Measurements from ENCODE around the gene UMOD.

The UMOD gene

DNA sequence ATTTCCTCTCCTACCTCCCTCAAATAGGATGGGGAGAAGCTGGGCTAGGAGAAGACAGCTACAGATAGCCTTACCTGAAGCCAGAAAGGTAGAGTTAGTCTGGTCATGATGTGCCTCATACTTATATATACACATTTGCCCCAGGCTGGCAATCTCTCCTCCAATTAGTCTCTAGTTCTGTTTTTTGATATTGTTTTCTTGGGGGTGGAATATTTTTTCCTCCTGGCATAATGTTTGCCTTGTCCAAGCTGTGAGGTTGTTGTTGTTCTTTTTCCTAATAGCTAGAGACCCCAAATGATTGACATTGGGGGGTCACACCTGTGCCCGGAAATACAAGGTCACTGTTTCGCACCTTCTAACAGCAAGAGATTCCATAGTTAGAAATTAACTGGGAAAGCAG is at the start of gene UMOD:
Gene UMOD (minus strand): TSS at position 101 of the 400 bp plus-strand sequence. CDS start 1,978 bp downstream, outside the sequence.
- DNase-seq (ENCODE audit: low spot score), result no peak

DNA sequence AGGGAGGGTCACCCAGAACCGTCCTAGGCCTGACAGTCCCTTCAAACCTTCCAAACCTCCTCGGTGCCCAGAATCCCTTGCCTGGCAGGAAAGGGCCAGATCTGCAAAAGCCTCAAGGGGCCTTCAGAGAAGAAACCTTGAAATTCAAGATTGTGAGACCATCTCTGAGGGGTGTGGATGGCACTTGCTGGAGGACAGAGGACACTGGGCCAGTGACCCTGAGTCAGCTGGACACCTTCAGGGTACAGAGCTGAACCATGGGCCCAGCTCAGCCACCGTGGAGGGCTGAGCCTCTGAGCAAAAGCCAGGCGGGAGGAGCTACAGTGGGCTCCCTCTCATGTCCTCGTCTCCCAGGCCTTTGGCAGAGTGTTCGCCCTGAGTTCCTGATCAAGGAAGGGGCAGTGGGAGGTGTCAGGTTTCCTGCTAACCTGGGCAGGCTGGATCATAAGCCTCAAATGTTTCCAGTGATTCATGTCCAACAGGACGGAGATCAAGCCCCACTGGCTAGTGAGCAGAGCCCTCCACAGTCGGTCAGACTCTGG is 49.0 kb upstream of the UMOD start:
- DNase-seq (ENCODE audit: low spot score), result no peak

DNA sequence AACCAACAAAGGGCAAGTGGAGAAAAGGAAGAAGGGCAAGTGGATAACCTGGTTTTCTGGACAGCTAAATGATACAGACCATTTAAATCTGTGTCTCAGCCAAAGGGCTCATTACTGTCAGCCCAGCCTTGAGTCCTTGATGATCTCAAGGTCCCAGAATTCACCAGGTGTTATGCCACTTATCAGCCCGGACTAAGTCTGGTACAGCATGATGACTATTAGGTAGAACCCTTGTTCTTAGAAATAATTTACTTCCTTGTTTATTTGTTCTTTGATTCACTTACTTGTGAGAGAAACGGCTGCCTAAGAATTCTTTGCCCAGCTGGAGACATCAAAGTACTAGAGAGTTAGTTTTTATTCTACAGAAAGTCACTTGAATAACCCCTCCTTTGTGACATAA is 48.6 kb upstream of the UMOD start:
- DNase-seq (ENCODE audit: low spot score), result no peak

- no peak for DNase-seq (ENCODE audit: low spot score)
These were observed 46.7 kb upstream of the UMOD start for GRCh38 chr16:20399185-20399584.

GRCh38 chr16:20398603-20399002 is 46.1 kb upstream of the UMOD start:
- no peak for DNase-seq (ENCODE audit: low spot score)

DNA sequence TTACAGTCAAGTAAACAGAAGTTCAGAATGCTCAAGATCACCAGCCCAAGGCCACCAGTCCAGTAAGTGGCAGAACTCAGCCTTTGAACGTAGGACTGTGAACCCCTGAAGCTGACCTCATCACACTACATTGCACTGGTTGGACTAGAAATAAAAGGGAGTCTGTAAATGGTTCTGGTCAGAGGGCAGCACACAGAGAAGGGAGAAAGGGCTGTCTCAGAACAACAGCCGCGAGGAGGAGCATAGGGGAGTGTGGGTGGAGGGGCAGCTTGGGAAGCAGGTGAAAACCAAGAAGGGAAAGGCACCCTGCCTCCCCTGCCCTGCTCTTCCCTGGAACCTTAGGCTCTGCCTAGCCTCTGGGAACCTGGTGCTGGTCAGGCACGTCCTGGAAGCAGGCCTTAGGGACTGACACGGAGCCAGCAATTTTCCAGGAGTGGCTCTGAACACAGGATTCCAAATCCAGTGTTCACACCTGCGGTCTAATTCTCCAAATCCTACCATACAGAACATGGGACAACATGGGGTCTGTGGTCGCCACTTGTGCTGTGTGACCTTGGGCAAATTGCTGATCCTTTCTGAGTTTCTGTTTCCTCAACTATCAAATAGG is 45.1 kb upstream of the UMOD start:
- no peak for DNase-seq (ENCODE audit: low spot score)

DNA sequence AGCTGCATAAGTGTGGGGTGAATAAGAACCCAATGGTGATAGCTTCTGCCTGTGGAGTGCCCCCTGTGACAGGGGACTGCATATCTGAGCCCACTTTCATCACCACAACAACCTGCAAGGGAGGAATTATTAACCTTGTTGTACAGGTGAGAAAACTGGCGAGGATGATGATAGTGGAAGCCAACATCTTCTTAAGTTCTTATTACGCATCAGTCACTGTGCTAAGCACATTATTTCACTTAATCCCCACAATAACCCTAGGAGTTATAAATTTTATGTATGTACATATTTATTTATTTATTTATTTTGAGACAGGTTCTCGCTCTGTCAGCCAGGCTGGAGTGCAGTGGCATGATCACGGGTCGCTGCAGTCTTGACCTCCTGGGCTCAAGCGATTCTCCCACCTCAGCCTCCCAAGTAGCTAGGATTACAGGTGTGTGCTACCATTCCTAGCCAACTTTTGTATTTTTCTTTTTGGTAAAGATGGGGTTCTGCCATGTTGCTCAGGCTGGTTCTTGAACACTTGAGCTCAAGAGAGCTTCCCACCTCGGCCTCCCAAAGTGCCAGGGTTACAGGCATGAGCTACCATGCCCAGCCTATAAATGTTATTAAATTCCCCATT is 44.4 kb upstream of the UMOD start:
- DNase-seq (ENCODE audit: low spot score), result no peak

GRCh38 chr16:20395946-20396345 is 43.4 kb upstream of the UMOD start:
- DNase-seq (ENCODE audit: low spot score), result no peak

GRCh38 chr16:20393801-20394577 is 41.5 kb upstream of the UMOD start:
- DNase-seq (ENCODE audit: low spot score), result no peak

GRCh38 chr16:20391045-20391444 is 38.5 kb upstream of the UMOD start:
- DNase-seq (ENCODE audit: low spot score), result no peak

DNA sequence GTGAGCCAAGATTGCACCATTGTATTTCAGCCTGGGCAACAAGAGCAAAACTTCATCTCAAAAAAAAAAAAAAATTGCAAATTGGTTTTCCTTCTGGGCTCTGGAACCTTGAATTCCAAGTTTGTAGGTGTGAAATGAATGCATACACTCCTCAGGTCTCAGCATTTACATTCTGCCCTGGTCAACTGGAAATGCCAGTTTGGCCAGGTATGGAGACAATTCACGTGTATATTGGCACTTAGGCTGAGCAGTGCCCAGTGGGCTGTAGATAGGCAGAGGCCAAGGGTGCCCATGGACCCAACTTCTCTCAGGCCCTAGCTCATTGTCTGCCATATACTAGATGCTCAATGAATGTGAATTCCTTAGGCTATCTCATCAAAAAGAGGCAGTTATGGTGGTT is 36.3 kb upstream of the UMOD start:
- no peak for DNase-seq (ENCODE audit: low spot score)

DNA sequence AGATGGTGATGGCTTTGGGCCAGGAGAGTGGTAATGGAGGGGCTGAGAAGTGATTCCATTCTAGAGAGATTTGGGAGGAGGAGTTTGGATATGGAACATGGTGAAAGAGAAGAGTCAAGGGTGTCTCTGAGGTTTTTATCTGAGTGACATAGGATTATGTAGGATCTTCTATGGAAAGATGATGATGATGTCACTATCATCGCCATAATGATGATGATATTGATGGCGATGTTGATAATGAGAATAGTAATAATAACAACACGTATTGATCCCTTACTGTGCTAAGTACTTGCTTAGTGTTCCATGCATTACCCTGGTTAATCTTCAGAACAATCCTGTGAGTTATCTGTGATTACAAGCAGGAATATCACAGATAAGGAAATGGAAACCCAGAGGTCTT is 35.5 kb upstream of the UMOD start:
- DNase-seq (ENCODE audit: low spot score), result no peak

GRCh38 chr16:20385844-20386832 is 33.6 kb upstream of the UMOD start:
- DNase-seq (ENCODE audit: low spot score), result peak; percentile 57

DNA sequence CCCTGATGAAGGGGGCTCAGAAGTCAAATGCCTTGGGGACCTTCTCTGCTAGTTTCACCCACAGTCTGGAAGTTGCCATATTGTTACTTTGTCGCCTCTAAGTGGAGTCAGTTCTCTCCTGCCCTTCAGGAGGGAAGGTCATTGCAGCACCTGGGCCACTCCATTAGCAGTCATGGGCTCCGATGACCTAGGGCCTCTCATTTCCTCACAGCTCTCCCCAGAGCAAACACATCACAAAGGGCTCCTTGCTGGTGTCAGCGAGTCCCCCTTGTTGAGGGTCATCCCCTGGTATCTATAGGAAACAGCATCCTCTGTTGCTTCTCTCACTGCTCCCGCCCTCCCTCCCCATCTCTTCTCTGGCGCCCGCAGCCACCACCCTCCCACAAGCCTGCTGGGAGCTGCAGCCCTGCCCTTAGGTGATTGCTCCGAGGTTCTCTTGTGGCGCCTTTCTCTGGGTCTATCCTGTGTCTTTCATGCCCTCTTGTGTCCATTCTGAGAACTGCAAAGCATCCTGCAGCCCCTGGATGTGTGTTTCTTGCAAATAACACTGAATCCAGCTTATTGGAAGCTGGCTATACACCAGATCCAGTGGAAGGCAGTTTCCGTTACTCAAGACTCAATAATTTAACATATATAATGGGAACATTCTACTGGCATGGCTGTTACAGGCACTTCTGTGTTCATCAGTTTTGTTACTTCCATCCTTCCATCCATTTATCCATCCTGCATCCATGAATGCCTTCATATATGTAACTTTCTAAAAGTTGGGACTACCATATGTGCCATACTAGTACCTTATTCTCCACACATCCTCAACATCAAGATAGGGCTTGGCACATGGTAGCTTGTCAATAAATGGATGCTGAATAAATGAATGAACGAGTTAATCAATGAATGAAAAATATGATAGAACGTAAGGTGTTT is 30.9 kb upstream of the UMOD start:
- peak; percentile 79 for DNase-seq (ENCODE audit: low spot score)

DNA sequence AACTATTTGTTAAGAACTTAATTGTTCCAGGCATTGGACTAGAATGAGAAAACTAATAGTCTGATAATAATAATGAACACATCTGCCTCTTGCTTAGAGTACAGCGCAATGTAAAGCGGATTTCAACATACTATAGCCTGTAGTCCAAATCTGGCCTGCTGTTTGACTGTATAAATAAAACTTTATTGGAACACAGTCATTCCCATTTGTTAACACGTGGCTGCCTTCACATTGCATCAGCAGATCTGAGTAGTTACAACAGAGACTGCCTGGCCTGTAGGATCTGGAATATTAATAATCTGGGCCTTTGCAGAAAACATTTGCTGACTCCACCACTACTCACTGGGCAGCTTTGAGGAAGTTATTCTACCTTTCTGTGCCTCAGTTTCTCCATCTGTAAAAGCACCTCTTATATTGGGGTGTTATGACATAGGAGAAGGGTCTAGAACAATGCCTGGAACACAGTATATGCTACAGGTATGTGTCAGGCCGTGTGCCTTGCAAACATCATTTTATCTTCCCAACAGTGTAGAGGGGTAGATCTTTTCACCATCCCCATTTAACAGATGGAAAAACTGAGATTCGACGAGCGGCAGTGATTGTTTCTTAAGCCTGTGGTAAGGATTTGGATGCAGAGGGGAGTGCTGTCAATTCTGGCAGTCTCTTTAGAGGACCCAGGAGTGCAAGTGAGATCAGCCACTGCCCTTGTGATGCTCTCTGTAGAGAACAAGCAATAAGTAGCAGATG is 29.9 kb upstream of the UMOD start:
- no peak for DNase-seq (ENCODE audit: low spot score)

DNA sequence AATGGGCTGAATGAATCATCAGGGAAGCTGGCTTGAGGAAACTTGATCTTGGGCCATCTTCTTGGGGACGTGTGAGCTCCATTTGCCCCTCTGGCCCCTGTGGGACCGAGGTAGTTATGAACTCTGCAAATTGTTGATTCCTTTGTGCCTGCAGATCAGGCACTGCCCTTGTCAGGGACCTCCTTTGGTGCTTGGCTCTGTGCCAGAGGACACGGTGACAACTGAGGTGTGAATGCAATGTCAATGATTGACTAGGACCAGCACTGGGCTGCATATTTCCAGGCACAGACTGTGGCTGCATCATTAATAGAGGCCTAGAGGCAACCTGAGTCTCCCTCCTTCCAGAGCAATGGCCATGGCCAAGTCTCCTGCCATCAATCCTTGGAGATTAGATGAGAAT is 28.3 kb upstream of the UMOD start:
- DNase-seq (ENCODE audit: low spot score), result no peak

DNA sequence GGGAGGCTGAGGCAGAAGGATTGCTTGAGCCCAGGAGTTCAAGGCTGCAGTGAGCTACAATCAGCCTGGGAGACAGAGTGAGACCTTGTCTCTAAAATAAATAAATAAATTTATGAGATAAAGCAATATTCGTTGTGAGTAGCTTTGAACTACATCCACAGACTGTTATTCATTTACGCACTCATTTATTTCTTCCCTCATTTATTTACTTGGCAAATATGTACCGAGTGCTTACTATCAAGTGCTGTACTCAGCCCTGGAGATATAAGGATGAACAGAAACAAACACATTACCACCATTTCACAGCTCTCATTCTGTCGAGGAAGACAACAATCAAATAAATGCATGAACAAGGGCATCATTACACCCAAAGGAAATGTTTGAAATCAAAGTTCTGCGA is 24.7 kb upstream of the UMOD start:
- DNase-seq (ENCODE audit: low spot score), result no peak

DNA sequence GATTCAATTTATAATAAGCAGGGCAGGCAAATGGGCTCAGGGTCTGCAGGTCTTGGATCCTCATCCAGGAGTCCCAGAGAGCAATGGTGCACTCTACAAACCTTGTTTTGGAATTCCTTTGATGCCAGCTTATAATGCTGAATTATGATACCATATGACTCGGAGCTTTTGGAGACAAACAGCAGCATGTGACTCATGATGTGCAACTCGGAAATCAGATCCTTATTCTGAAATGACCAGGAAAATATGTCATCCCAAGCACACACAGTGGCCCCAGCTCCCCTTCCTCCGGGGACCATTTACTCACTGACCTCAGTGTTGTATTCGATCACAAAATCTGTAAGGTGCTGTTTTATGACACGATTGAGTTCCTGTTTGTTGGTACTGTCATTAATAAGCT is 20.2 kb upstream of the UMOD start:
- DNase-seq (ENCODE audit: low spot score), result no peak

GRCh38 chr16:20369452-20370054 is 17.0 kb upstream of the UMOD start:
- no peak for DNase-seq (ENCODE audit: low spot score)

- DNase-seq (ENCODE audit: low spot score), result no peak
These were observed 11.5 kb upstream of the UMOD start for GRCh38 chr16:20364051-20364450.

Data from HuH-7 (cell line).